ENCODE results near the gene AKR1A1.

The AKR1A1 gene

DNA sequence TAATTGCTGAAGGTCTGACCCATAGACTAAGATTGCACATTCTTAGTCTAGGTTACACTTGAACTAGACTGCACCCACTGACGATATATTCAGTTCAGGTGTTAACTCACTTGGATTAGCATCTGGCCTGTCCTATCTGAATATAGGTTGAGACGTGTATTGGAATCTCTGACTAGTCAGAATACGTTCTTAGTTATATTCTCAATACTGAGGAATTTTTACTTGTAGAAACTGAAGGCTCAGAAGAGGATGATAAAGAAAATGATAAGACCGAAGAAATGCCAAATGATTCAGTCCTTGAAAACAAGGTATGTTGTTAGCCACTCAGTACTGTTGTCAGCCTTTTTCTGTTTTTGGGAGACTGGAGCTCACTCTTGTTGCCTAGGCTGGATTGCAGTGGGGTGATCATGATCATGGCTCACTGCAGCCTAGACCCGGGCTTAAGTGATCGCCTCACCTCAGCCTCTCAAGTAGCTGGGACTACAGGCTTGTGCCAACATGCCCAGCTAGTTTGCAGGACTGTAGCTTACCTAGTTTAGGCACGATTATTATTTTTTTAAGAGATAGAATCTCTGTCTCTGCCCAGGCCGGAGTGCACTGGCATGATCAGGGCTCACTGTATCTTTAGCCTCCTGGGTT lies 62.4 kb downstream of the AKR1A1 start:
- no peaks in the 10 kb centered on the region for H3K9me2 ChIP-seq (replicated peaks; ENCODE audit: control insufficient read depth, low read length)
- H3K4me3 ChIP-seq (ENCODE audit: low read length) = no peak overlapping the region
- peaks cover 40% of the 10 kb centered on the region for H3K79me2 ChIP-seq (ENCODE audit: control insufficient read depth, low read length)
- TF ChIP-seq EZH2phosphoT487 (IDR thresholded peaks at IDR 0.05; ENCODE audit: borderline replicate concordance, low read length) = no peak
- TF ChIP-seq, protein P1, sequence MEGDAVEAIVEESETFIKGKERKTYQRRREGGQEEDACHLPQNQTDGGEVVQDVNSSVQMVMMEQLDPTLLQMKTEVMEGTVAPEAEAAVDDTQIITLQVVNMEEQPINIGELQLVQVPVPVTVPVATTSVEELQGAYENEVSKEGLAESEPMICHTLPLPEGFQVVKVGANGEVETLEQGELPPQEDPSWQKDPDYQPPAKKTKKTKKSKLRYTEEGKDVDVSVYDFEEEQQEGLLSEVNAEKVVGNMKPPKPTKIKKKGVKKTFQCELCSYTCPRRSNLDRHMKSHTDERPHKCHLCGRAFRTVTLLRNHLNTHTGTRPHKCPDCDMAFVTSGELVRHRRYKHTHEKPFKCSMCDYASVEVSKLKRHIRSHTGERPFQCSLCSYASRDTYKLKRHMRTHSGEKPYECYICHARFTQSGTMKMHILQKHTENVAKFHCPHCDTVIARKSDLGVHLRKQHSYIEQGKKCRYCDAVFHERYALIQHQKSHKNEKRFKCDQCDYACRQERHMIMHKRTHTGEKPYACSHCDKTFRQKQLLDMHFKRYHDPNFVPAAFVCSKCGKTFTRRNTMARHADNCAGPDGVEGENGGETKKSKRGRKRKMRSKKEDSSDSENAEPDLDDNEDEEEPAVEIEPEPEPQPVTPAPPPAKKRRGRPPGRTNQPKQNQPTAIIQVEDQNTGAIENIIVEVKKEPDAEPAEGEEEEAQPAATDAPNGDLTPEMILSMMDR (IDR thresholded peaks at IDR 0.05; ENCODE audit: low read depth, low read length, poor library complexity, severe bottlenecking) = no peak
- peaks cover 42% of the 10 kb centered on the region for H3F3A ChIP-seq (ENCODE audit: control insufficient read depth, insufficient read depth)
- H3K4me1 ChIP-seq (ENCODE audit: control insufficient read depth, low read length) = peaks cover 53% of the 10 kb centered on the region
- H3K27me3 ChIP-seq (ENCODE audit: control insufficient read depth, low read length) = no peaks in the 10 kb centered on the region
- no peak overlapping the region for H3K4me2 ChIP-seq (ENCODE audit: low read length)
- H4K20me1 ChIP-seq (ENCODE audit: control insufficient read depth, insufficient read depth, low read depth, low read length) = peaks cover 12% of the 10 kb centered on the region
- H3K36me3 ChIP-seq (ENCODE audit: control insufficient read depth, low read length) = peaks cover 94% of the 10 kb centered on the region
- no peaks in the 10 kb centered on the region for H3K9me3 ChIP-seq (ENCODE audit: control insufficient read depth, insufficient read depth, low read length)
- no peak overlapping the region for H3K27ac ChIP-seq (ENCODE audit: low read depth, low read length)

DNA sequence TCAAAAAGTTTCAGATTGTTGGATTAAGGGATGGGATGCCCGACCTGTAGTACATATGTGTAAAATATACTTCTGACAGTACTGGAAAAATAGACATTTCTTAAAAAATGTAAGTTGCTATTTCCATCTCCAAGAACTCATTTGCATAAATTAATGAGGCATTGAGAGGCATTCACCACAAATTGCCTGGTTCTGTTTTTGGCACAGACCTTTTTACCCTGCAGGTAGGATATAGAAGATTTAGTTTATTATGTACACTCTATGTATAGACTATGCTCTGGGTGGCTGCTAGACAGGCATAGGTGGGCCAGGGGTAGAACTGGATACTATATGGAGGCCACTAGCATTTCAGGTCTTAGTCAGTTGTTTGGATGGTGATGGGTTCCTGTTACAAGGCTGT lies 65.3 kb downstream of the AKR1A1 start:
- Histone ChIP-seq H3K4me3 (ENCODE audit: low read length) (no peak overlapping the region), H3K79me2 (ENCODE audit: control insufficient read depth, low read length) (peaks cover 14% of the 10 kb centered on the region), H3F3A (ENCODE audit: control insufficient read depth, insufficient read depth) (peaks cover 68% of the 10 kb centered on the region), H4K20me1 (ENCODE audit: control insufficient read depth, insufficient read depth, low read depth, low read length) (peaks cover 14% of the 10 kb centered on the region), H3K9me2 (replicated peaks; ENCODE audit: control insufficient read depth, low read length) (no peaks in the 10 kb centered on the region), H3K4me1 (ENCODE audit: control insufficient read depth, low read length) (peaks cover 42% of the 10 kb centered on the region), H3K9me3 (ENCODE audit: control insufficient read depth, insufficient read depth, low read length) (no peaks in the 10 kb centered on the region), H3K4me2 (ENCODE audit: low read length) (no peak overlapping the region), H3K27me3 (ENCODE audit: control insufficient read depth, low read length) (no peaks in the 10 kb centered on the region), H3K36me3 (ENCODE audit: control insufficient read depth, low read length) (peaks cover 94% of the 10 kb centered on the region), H3K27ac (ENCODE audit: low read depth, low read length) (no peak overlapping the region)
- TF ChIP-seq, protein P1 (IDR thresholded peaks at IDR 0.05; ENCODE audit: low read depth, low read length, poor library complexity, severe bottlenecking) = no peak
- TF ChIP-seq EZH2phosphoT487 (IDR thresholded peaks at IDR 0.05; ENCODE audit: borderline replicate concordance, low read length) = no peak

DNA sequence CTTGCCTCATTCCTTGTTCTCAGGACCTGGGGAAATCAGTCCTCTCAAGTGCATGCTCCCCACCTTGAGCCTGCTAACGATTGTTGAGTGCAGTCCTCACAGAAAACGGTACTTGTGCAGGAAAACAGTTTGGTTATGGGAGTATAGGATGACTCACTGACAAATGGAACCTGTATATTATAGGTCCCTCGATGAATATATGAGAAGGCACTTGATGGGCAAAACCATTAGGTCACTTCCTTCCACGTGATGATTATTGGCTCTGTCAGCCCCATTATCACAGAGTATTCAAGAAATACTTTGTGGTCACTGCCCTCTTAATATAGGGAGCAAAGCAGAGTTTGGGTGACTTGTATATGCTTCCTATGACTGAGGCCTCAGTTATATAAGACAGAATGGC lies 67.0 kb downstream of the AKR1A1 start:
- no peak overlapping the region for H3K4me2 ChIP-seq (ENCODE audit: low read length)
- peaks cover 6% of the 10 kb centered on the region for H3K79me2 ChIP-seq (ENCODE audit: control insufficient read depth, low read length)
- no peak overlapping the region for H3K27ac ChIP-seq (ENCODE audit: low read depth, low read length)
- H3K27me3 ChIP-seq (ENCODE audit: control insufficient read depth, low read length) = no peaks in the 10 kb centered on the region
- peaks cover 13% of the 10 kb centered on the region for H4K20me1 ChIP-seq (ENCODE audit: control insufficient read depth, insufficient read depth, low read depth, low read length)
- peaks cover 69% of the 10 kb centered on the region for H3F3A ChIP-seq (ENCODE audit: control insufficient read depth, insufficient read depth)
- peaks cover 35% of the 10 kb centered on the region for H3K4me1 ChIP-seq (ENCODE audit: control insufficient read depth, low read length)
- TF ChIP-seq, protein P1 (IDR thresholded peaks at IDR 0.05; ENCODE audit: low read depth, low read length, poor library complexity, severe bottlenecking) = no peak
- no peak for TF ChIP-seq EZH2phosphoT487 (IDR thresholded peaks at IDR 0.05; ENCODE audit: borderline replicate concordance, low read length)
- H3K4me3 ChIP-seq (ENCODE audit: low read length) = no peak overlapping the region
- no peaks in the 10 kb centered on the region for H3K9me3 ChIP-seq (ENCODE audit: control insufficient read depth, insufficient read depth, low read length)
- peaks cover 86% of the 10 kb centered on the region for H3K36me3 ChIP-seq (ENCODE audit: control insufficient read depth, low read length)
- no peaks in the 10 kb centered on the region for H3K9me2 ChIP-seq (replicated peaks; ENCODE audit: control insufficient read depth, low read length)
